HG03103 (cell line): ENCODE results near the gene PNLIPRP2.

Source experiments
- ATAC-seq: cut with Tn5 transposase; IDR thresholded peaks from one replicate; pipeline ENCODE4 v1.9.1; 2021; ENCODE audit warnings: low read depth; ENCODE audit not compliant: unreplicated experiment

The PNLIPRP2 gene

DNA sequence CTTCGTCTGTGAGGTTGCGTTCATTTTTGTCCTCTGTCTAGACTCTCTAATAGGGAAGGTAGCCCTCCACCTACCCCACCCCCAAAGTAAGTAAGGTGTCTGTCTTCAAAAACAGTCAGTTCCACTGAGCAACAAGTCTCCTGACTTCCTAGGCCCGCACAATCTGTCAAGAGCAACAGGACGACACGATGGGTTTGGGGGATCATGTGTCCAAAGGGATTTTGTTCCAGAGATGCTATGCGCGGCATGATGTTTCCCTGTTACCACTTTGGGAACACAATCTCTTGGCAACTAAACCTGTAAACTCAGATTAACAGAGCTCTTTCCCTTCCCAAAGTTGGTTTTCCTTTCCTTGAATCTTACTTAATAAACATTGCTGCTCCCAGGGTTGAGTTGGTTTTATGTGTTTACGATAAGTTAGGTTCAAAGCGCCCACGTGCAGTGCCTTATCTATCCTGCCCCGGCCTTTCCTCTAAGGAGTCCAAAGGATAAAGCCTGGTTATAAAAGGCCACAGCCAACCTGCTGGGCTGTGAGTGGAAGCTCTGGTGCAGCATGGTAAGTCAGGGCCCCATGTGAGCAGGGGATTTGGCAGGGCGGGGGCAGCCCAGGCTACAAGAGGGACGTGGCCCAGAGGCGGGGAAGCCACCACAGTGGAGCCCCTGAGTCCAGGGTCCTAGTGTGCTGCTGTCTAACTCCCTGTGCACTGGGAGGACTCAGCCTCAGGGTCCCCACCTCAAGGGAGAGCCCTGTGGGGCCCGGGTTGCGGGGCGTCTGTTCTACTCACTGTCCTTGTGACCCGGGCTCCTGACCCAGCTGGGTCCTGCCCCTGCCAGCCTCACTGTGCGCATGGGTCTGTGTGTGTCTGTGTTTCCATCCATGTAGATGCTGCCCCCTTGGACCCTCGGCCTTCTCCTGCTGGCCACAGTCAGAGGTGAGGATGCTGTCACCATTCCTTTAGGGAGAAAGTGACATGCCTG, at the start of gene PNLIPRP2:
PNLIPRP2 (plus strand) TSS at position 531 of the 978 bp plus-strand sequence.
- ATAC-seq, result no peak

DNA sequence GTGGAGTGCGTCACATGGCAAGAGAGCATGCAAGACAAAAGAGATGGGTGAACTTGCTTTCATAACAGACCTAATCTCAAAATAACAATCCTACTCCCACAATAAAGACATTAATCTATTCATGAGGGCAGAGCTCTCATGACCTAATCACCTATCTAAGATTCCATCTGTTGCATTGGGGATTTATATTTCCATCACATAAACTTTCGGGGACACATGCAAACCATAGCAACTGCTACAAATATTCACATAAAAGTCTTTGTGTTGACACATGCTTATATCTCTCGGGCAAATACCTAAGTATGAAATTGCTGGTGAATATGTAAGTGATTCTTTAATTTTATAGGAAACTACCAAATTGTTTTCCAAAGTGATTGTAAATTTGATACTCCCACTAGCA, 46.0 kb upstream of the PNLIPRP2 start:
- no peak for ATAC-seq

DNA sequence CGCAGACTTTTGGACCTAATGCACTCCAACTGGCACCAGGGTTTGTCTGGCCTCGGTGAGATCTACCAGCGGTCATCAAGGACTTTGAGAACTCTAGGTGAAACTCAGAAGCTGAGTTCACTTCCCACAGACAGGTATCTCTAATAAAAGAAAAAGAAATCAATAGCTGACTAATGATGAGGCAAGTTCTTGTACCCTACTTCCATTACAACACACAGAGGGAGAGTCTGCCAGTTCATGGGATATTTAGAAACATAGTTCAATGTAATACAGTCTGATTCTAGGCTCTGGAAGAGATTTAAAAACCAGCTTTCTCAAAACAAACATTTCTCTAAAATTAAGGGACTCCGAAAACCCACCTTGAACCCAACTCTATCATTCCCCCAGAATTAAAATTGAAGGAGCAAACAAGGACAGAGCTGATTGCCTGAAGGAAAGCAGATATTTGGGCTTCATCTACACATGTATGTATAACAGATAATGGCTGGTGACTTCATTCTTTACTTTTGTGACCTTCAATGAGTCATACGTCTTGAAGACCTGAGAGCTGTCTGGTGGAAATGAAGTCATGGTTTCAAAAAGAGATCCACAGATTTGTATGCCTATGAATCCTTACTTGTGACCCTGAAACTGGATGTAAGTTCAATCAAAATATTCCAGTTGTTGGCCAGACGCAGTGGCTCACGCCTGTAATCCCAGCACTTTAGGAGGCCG, 32.7 kb upstream of the PNLIPRP2 start:
- no peak for ATAC-seq

DNA sequence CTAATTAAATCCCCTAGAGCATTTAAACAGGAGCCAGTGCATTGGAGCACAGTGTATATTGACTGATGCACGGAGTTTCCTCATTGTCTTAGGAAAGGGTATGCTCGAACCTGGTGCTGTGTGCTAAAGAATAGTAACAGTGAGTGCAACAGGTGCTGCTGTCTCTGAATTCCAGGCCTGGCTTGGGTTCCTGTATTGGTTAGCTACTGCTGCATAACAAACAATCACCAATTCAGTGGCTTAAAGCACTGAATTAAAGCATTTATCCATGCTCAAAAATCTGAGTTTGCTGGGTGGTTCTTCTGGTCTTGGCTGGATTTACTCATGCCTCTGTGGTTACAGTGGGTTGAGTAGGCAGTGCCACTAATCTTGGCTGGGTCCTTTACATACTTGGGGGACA, 31.8 kb upstream of the PNLIPRP2 start:
- no peak for ATAC-seq

DNA sequence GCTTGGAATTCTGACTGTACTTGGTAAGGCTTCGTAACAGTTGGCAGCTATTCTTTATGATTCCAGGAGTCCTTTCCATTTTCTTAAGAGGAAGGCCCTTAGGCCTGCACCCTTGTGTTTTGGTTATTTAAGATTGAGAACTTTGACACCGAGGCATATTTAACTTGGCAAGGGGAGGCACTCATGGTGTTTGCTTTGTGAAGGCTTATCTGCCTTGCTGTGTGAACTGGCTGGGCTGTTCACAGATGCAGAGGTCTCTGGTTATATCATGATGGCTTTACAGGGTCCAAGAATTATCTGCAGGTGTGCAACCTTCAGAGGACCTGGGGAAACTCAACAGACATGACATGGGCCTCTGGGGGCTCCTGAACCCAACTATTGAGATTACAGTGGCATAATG, 30.8 kb upstream of the PNLIPRP2 start:
- no peak for ATAC-seq

DNA sequence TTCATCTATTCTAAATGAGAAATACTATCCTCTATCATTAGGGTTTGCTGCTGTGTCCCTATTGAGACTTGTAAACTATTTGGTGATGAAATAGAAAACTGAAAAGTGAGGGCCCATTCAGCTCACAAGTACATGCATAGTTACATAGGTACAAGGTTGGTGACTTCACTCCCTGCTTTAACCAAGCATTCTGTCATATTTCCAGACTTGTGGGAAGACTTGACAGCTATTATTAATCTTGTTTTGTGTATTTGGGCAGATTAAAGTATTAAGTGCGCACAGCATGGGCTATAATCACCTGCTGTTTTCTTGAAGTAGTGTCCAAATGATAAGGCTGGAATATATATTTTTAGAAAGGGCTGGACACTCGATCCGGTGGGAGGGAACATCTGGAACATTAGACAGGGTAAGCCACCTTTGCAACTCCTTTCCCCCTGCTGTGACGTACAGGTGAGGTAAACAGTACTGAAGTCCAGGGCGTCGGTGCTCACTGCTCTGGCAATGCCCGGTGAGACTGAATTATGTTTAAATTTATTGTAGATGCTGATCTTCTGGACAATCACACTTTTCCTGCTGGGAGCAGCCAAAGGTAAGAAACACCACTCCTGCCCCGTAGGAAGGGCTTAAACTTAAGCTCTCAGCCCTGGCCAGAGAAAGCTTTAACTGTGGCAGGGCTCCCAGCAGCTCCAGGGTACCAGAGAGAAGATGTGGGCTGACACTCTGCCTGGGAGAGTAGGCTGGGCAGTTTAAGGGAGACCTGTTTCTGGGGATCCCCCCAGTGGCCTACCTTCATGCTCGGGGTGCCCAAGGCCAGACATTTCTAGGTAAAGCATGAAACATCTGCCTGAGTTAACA, 29.9 kb upstream of the PNLIPRP2 start, which contains the start of gene PNLIPRP1:
PNLIPRP1 (plus strand) TSS at position 370 of the 855 bp plus-strand sequence; CDS start at position 541, 171 bp downstream.
- no peak for ATAC-seq

DNA sequence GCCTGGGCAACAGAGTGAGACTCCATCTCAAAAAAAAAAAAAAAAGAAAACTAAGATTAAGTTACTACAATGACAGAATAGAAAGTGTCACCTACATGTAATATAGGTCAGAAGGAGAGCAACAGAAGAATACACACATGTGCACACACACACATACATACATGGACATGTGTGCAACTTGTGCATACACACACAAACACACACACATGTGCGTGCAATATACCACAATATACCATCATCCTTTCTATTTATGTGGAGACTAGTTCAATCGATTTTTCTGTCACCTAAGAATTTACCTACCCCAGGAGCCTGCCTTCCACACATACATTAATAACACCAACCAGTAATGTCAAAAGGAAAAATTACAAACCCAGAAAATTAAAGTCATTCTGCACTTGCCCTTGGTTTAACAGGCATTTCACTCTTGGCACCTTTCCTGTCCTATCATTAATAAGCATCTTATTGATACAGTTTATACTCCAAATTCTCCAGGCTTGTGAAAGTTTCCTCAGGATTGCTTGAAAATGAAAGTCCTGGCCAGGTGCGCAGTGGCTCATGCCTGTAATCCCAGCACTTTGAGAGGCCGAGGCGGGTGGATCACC, 27.5 kb upstream of the PNLIPRP2 start:
- no peak for ATAC-seq

DNA sequence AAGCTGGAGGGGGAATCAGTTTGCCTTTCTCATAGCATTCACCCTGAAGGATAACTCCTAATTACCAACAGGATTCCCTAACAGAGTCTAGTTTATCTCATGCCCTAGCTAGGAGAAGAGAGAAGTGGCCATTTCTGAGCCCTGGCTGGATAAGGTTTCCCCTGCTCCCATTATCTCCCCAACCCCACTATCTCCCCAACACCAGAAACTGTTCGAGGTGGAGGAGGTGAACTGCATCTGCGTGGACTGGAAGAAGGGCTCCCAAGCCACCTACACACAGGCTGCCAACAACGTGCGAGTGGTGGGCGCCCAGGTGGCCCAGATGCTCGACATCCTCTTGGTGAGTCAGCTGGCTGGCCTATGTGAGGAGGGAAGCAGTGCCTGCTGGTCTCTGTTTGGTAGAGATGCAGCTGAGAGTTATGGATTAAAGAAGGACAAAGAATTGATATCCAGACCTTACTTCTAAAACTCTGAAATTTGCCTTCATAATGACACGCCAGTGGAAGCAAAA, 26.2 kb upstream of the PNLIPRP2 start:
- ATAC-seq, result no peak

DNA sequence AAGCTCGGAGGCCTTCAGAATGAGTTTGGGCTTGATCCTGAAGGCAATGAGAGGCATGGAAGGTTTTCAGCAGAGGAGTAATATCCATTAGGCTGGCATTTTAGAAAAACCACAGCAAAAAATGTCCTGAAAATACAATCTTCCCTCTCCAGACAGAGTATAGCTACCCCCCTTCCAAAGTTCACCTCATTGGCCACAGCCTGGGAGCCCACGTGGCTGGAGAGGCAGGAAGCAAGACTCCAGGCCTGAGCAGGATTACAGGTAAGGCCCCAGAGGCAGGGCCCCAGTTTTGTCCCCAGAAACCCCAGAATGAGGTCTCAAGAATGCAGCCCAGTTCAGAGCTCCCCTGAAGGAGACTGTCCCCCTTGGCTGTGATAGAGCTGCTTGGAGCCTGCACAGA, 24.7 kb upstream of the PNLIPRP2 start:
- ATAC-seq, result no peak

DNA sequence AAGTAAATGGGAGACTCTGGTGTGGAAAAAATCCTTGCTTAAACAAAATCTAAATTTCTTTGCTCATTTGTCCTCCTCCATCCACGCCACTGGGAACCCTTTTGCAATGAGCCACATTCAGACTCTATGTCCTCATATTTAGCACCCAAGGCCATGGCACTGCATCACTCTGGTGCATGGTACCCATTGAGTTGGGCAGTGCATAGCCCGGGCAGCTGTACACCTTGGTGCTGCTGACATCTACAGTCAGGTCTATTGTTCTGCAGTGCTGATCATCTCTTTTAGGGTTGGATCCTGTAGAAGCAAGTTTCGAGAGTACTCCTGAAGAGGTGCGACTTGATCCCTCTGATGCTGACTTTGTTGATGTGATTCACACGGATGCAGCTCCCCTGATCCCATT, 23.2 kb upstream of the PNLIPRP2 start:
- no peak for ATAC-seq

DNA sequence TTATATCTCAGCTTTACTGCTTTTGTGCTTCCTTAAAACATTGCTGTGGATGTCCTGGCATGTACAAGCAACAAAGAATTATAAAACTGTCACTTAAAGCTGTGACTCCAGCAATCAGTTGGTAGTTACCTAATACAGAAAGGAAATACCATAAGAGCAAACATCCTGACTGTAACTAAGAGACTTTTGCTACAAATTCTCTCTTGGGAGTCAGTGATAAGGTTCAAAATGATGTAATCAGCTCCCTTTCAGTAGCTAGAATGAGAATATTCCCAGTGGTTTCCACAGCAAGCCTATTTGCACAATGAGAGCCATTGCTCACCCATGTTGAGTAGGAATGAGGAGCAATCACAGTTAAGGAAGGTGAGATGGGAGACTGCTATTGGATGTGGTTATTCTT, 22.4 kb upstream of the PNLIPRP2 start:
- ATAC-seq, result no peak

DNA sequence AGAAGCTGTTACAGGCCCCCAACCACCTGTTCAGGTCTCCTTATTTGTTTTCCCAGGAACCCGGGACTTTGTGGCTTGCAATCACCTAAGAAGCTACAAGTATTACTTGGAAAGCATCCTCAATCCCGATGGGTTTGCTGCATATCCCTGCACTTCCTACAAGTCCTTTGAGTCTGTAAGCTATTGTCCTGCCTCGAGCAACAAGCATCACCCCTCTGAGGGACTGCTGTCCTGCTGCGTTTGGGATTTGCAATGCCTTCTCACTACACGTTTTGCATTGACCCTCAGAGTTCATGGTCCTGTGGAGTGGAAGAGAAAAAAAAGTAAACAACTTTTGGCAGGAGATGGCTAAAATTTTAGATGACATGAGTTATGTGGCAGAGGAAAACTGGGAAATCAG, 20.8 kb upstream of the PNLIPRP2 start:
- no peak for ATAC-seq

DNA sequence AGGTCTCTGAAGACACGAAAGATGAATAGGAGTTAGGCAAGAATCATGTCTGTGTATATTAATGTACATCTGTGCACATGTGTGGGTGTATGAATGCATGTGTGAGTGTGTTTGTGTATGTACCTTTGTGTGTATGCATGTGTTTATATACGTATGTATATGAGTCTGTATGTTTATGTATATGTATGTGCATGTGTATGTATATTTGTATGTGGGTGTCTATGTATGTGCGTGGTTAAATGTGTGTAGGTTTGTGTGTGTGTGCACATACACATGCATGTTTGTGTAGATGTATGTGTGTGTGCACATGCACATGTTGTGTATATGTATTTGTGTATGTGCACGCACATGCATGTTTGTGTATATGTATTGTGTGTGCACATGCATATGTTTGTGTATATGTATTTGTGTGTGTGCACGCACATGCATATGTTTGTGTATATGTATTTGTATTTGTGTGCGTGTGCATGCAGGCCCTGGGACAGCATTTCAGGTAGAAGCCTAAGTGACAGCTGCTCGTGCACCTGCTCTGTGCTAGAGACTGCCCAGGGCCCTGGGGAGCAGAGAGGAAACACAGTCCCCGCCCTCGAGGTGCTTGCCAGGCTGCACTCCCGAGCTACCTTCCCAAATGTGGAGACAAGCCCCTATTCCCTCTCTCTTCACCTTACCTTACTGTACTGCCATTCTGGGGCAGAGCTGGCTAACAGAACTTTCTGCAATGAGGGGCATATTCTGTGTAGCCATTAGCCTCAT, 17.9 kb upstream of the PNLIPRP2 start:
- ATAC-seq, result no peak

DNA sequence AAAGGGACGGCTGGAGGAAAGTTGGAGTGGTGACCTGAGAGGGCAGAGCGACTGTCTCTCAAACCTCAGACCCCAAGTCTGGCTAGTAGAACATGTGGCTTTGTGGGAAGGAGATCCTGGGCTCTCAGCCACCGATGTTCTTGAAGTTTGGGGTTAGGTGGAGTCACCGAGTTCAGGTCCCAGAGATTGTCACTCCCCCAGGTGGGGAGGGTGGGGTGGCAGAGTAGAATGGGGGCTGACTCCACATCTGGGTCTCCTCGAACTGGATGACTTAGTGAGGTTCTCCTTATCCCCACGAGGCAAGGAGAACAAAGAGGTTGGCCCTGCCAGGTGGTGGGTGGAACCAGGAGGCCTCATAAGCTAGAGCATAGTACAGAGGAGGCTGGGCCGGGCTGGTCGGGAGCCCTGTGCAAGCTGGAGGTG, 14.7 kb upstream of the PNLIPRP2 start:
- no peak for ATAC-seq

DNA sequence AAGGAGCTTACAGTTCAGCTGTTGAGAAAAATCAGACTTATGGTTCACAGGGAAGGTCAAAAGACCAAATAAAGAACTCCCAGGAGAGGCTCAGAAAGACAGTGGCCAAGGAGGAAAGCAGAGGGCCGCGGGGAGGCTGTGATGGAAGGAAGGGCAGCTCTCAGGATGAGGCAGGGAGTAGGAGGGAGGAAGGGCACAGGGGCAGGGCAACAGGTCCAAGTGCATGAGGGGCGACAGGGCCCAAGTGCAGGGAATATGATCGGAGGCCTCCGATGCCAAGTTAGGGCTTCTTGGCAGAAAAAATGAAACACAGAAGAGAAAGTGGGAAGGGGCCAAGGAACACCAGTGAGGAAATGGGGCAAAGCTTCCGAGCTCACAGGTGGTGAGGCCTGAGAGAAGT, 13.4 kb upstream of the PNLIPRP2 start:
- ATAC-seq, result no peak

DNA sequence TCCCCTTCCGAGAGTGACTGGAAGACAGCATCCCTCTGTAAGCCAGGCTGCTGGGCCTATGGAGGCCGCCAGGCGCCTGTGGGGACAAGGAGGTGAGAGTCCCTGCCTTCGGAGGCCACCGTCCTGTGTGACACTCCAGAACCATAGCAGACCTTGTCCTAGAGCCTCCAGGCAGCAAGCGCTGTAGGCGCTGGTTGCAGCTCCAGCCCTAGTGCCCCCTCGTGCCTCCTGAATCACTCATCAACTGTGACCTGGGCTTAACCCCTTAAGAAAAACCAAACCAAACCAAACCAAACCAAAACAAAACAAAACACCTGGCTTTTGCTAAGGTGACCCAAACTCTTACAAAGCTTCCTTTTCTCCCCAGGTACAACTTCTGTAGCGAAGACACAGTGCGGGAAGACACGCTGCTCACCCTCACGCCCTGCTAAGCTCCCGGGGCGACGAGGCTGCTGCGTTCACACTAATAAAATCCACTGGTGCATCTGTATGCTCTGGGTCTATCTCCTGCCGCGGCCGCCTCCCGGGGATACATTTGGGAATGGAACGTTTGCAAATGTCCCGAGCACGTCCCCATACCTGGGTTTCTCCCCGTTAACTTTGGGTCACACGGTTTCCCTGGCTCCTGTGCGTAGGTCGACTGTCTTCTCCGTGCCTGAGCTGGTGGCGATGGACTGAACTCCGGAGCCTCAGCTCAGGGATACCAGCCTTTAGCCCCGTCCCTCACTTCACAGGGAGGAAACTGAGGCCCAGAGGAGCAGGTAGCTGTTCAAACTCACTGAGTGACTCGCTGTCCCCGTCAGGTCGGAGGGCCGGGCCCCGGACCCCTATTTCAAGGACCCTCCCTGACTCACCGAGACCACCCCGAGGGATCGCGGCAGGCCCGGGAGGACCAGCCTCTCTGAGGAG, 11.8 kb upstream of the PNLIPRP2 start:
- ATAC-seq, result peak; percentile 12

DNA sequence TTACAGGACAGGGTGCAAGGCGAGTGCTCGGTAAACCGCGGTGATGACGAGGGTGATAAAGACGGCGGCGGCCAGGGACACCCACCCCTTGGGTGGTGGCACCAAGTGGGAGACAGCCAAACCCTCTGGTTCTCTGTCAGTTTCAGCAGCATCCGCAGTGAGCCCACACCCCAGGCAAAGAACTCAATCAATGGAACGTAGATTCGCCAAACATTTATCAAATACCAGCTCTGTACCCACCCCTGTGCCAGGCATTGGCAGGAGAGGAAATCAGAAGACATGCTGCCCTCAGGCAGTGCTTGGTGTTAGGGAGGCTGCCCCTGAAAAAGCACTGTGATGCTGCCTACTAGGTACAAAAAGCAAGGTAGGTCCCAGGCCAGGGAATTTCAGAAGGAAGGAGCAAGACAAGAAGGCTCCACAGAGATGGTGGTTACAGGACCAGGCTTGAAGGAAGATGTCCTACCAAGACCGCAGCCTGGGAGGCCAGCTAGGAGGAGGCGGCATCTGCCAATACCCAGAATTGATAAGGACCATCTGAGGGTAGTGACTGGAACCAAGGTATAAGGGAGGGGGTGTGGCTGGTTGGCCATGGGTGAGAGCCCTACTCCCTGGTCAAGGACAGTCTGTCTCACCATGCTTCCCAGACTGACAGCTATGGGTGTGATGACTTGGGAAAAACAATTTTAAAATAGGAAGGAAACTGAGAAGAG, 10.2 kb upstream of the PNLIPRP2 start:
- ATAC-seq, result no peak

DNA sequence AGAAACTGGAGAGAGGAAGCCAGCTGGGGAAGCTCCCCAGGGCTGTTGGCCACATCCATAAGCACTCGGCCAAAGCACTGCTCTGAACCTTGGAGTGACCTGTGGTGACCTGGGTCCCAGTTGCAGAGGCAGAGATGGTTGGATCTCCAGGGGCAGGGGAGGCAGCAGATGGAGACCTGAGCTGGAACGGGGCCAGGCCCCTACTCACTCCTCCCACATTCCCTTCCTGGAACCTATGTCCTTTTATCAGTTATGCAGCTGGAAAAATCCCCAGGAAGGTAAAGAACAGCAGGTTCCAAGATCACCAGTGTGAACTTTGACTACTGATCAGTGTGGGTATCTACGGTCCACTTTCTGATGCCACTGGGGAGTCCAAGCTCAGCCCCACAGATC, 9.6 kb upstream of the PNLIPRP2 start:
- no peak for ATAC-seq
